ENCODE measurements around the gene CLDN7. TPM values are rescaled to one million over a fixed set of nuclear protein-coding genes. Genes with fewer than 3 reads are reported as not detected.

Gene CLDN7
- total RNA-seq, 4 donors from 2014 or later, result 1.4 to 16.9 (median 4.7) TPM; not detected in 1

- H3K4me1 ChIP-seq, result peaks cover 6 to 77% (median 38%) of the 10 kb centered on the region in 3 donors
- no peak for TF ChIP-seq CTCF (IDR thresholded peaks at IDR 0.05)
- no peak for TF ChIP-seq POLR2A (IDR thresholded peaks at IDR 0.05)
- no peak for TF ChIP-seq POLR2AphosphoS5 (IDR thresholded peaks at IDR 0.05)
- peaks cover 0 to 29% of the 10 kb centered on the region in 2 donors for H3K36me3 ChIP-seq
- peak overlapping the region; percentile 86 to 98 (median 92) for H3K27ac ChIP-seq
- no peaks in the 10 kb centered on the region for H3K9me3 ChIP-seq
- no peaks in the 10 kb centered on the region for H3K27me3 ChIP-seq
- no peak for ATAC-seq
- no peak overlapping the region for H3K4me3 ChIP-seq
- 70% methylated on average over 5 of the region's 6 CpGs; no CpG with 5 or more reads in 1 of the 2 donors for WGBS, 2 donors (ENCODE audit: low coverage in 1 of 2)
Measured at GRCh38 chr17:7218758-7219157, 43.5 kb downstream of the CLDN7 start.

DNA sequence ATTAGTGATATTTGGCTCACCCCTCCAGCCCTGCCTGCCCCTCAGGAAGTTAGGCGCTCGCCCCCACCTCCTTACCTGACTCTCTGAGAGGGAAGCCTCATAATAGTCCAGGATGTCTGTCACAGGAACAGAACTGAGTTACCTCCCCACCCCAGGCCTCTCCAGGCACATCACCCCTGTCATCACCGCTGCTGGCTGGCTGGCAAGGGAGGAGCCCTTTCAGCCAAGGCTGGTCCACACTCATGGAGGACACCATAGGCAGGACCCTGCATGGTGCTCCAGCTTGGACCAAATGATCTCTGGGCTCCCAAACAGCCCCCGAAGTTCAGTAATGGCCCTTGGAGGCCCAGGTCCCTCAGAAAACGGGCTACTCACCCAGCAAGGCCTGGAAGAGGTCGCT lies 44.1 kb downstream of the CLDN7 start:
- H3K36me3 ChIP-seq, result peaks cover 0 to 23% of the 10 kb centered on the region in 2 donors
- peak overlapping the region; percentile 72 to 98 (median 92) for H3K27ac ChIP-seq
- H3K9me3 ChIP-seq, result no peaks in the 10 kb centered on the region
- ATAC-seq, result no peak
- 69% methylated on average over 2 of the region's 6 CpGs; no CpG with 5 or more reads in 1 of the 2 donors for WGBS, 2 donors (ENCODE audit: low coverage in 1 of 2)
- H3K4me3 ChIP-seq, result peak overlapping the region in 1 of 2 donors; percentile 62
- H3K27me3 ChIP-seq, result no peaks in the 10 kb centered on the region
- peaks cover 6 to 83% (median 42%) of the 10 kb centered on the region in 3 donors for H3K4me1 ChIP-seq
- TF ChIP-seq EP300 (IDR thresholded peaks at IDR 0.05) (no peak), CTCF (IDR thresholded peaks at IDR 0.05) (no peak), POLR2A (IDR thresholded peaks at IDR 0.05) (no peak), POLR2AphosphoS5 (IDR thresholded peaks at IDR 0.05) (no peak)

- H3K4me3 ChIP-seq, result peak overlapping the region; percentile 62
- H3K9me3 ChIP-seq, result no peaks in the 10 kb centered on the region
- H3K36me3 ChIP-seq, result peaks cover 0 to 15% of the 10 kb centered on the region in 2 donors
- H3K27ac ChIP-seq, result peak overlapping the region; percentile 72 to 98 (median 92)
- ATAC-seq, result no peak
- no peak for TF ChIP-seq EP300 (IDR thresholded peaks at IDR 0.05)
- TF ChIP-seq CTCF (IDR thresholded peaks at IDR 0.05), result no peak
- TF ChIP-seq POLR2A (IDR thresholded peaks at IDR 0.05), result no peak
- TF ChIP-seq POLR2AphosphoS5 (IDR thresholded peaks at IDR 0.05), result no peak
- peaks cover 6 to 85% (median 42%) of the 10 kb centered on the region in 3 donors for H3K4me1 ChIP-seq
- WGBS, 2 donors (ENCODE audit: low coverage in 1 of 2), result 2 to 10% methylated on average over 7 to 9 of the region's 32 CpGs
- H3K27me3 ChIP-seq, result no peaks in the 10 kb centered on the region
Measured at GRCh38 chr17:7217113-7217987, 44.9 kb downstream of the CLDN7 start.

DNA sequence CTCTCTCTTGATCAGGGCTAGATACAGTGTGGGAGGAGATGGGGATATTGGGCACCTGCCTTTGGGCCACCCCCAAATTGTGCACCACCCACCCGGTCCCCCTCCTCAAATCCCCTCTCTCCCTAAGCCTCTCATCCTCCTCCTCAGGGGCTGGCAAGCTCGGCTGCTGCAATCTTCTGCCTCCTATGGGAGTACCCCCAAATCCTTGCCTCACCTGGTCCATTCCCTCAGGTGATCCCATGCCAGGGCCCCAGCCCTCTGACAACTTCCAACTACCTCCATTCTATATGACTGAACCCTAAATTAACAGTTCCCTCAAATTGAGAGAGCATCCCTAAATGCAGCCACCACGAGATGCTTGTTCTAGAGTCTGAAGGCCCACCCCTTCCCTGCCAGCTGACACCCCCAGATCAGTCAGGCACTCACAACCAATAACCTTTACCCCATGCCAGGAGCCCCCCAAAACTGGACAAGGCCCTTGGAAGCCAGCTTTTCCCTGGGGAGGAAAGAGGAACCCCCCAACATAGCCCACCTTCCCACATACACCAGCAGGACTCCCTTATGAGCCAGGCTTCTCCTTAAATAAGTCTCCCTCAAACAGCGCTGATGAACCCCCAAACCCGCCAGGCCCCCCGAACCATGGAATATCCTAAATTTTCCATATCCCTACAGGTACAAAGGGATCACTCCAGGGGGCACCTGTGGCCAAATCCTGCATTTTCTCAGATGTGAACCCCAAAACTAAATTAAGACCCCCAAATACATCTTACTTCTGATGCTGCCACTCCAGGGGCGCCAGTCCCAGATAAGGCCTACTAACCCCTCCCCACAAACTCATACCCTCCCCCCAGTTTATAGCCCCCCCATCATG lies 45.8 kb downstream of the CLDN7 start:
- TF ChIP-seq POLR2AphosphoS5 (IDR thresholded peaks at IDR 0.05), result no peak
- TF ChIP-seq CTCF (IDR thresholded peaks at IDR 0.05), result no peak
- no peak for TF ChIP-seq POLR2A (IDR thresholded peaks at IDR 0.05)
- no peak for TF ChIP-seq EP300 (IDR thresholded peaks at IDR 0.05)
- H3K27me3 ChIP-seq, result no peaks in the 10 kb centered on the region
- H3K4me3 ChIP-seq, result peak overlapping the region; percentile 62
- H3K4me1 ChIP-seq, result peaks cover 6 to 85% (median 42%) of the 10 kb centered on the region in 3 donors
- H3K36me3 ChIP-seq, result peaks cover 0 to 6% of the 10 kb centered on the region in 2 donors
- H3K9me3 ChIP-seq, result no peaks in the 10 kb centered on the region
- 10 to 14% methylated on average over 6 of the region's 7 CpGs for WGBS, 2 donors (ENCODE audit: low coverage in 1 of 2)
- H3K27ac ChIP-seq, result peak overlapping the region; percentile 72 to 98 (median 92)
- no peak for ATAC-seq

Data from gastroesophageal sphincter (tissue), 4 donors.